Measurements from ENCODE around the gene AGO1.

Gene AGO1

GRCh38 chr1:35857830-35858229, 25.2 kb upstream of the AGO1 start:
- intact Hi-C loops (cut with DNase I; ENCODE audit: low total_unique reads) = no loop called here
- Histone ChIP-seq H3K4me3 (no peak overlapping the region), H3K27ac (no peak overlapping the region), H3K27me3 (no peaks in the 10 kb centered on the region), H3K4me1 (no peaks in the 10 kb centered on the region), H3K9me3 (no peaks in the 10 kb centered on the region), H3K36me3 (peaks cover 5 to 43% (median 23%) of the 10 kb centered on the region in 3 donors)
- no peak for DNase-seq
- no peak for TF ChIP-seq CTCF (IDR thresholded peaks at IDR 0.05)

- no peaks in the 10 kb centered on the region for H3K4me1 ChIP-seq
- DNase-seq = no peak
- TF ChIP-seq CTCF (IDR thresholded peaks at IDR 0.05) = no peak
- H3K36me3 ChIP-seq = peaks cover 0 to 18% (median 0%) of the 10 kb centered on the region in 3 donors
- no peaks in the 10 kb centered on the region for H3K9me3 ChIP-seq
- no peak overlapping the region for H3K27ac ChIP-seq
- intact Hi-C loops (cut with DNase I; ENCODE audit: low total_unique reads) = no loop called here
- H3K4me3 ChIP-seq = no peak overlapping the region
- no peaks in the 10 kb centered on the region for H3K27me3 ChIP-seq
Measured at GRCh38 chr1:35860696-35861095, 22.3 kb upstream of the AGO1 start.

GRCh38 chr1:35863136-35863535, 19.9 kb upstream of the AGO1 start:
- H3K27me3 ChIP-seq = no peaks in the 10 kb centered on the region
- peaks cover 0 to 9% (median 0%) of the 10 kb centered on the region in 3 donors for H3K36me3 ChIP-seq
- intact Hi-C loops (cut with DNase I; ENCODE audit: low total_unique reads) = no loop called here
- no peak overlapping the region for H3K27ac ChIP-seq
- DNase-seq = no peak
- no peaks in the 10 kb centered on the region for H3K4me1 ChIP-seq
- H3K9me3 ChIP-seq = no peaks in the 10 kb centered on the region
- no peak for TF ChIP-seq CTCF (IDR thresholded peaks at IDR 0.05)
- no peak overlapping the region for H3K4me3 ChIP-seq

- DNase-seq = no peak
- intact Hi-C loops (cut with DNase I; ENCODE audit: low total_unique reads) = no loop called here
- Histone ChIP-seq H3K4me3 (no peak overlapping the region), H3K9me3 (no peaks in the 10 kb centered on the region), H3K27ac (no peak overlapping the region), H3K27me3 (no peaks in the 10 kb centered on the region), H3K4me1 (no peaks in the 10 kb centered on the region), H3K36me3 (peaks cover 0 to 6% (median 0%) of the 10 kb centered on the region in 3 donors)
- TF ChIP-seq CTCF (IDR thresholded peaks at IDR 0.05) = no peak
Measured at GRCh38 chr1:35863881-35864625, 19.0 kb upstream of the AGO1 start.

GRCh38 chr1:35864813-35865212, 18.2 kb upstream of the AGO1 start:
- Histone ChIP-seq H3K27ac (no peak overlapping the region), H3K27me3 (no peaks in the 10 kb centered on the region), H3K4me3 (no peak overlapping the region), H3K36me3 (no peaks in the 10 kb centered on the region), H3K4me1 (no peaks in the 10 kb centered on the region), H3K9me3 (no peaks in the 10 kb centered on the region)
- no peak for TF ChIP-seq CTCF (IDR thresholded peaks at IDR 0.05)
- intact Hi-C loops (cut with DNase I; ENCODE audit: low total_unique reads) = no loop called here
- no peak for DNase-seq
